Activated CD8-positive, alpha-beta memory T cell treated with anti-CD3 and anti-CD28 coated beads, Interleukin-2, amount 10 ng/mL, durations not matched to agents 7 days and 5 days (primary cell): ENCODE data around the gene DOCK7. TPM values are rescaled to one million over a fixed set of nuclear protein-coding genes. Genes with fewer than 3 reads are reported as not detected.
"Not testable (repeated sequence)": the region's sequence is repeated elsewhere in the genome, so short reads cannot be mapped to it uniquely, and the experiment has no call there.

Source experiments
- ATAC-seq: fragments of 150-1000 bp; cut with Tn5 transposase; one replicate; pipeline ENCODE4 v1.10.0; 2021; ENCODE audit warnings: moderate library complexity
- CTCF ChIA-PET: fragments of 350-600 bp; sonication (Branson Sonifier 250); formaldehyde crosslinking; loops from one replicate; lab custom pipeline; 2021; ENCODE audit warnings: antibody characterized with exemption; lab: Charles Lee
- DNase-seq: peaks from one replicate; pipeline ENCODE4 v3.0.0-alpha.2; 2020
- H3K27ac Mint-ChIP-seq: one replicate; pipeline ENCODE4 v1.8.0; 2021; ENCODE audit warnings: mild to moderate bottlenecking, mixed read lengths
- H3K27me3 Mint-ChIP-seq: one replicate; pipeline ENCODE4 v1.8.0; 2021; ENCODE audit warnings: mixed read lengths
- H3K36me3 Mint-ChIP-seq: one replicate; pipeline ENCODE4 v1.8.0; 2021; ENCODE audit warnings: mild to moderate bottlenecking, mixed read lengths
- H3K4me1 Mint-ChIP-seq: one replicate; pipeline ENCODE4 v1.8.0; 2021; ENCODE audit warnings: mixed read lengths
- H3K4me3 Mint-ChIP-seq: one replicate; pipeline ENCODE4 v1.8.0; 2021; ENCODE audit warnings: mild to moderate bottlenecking, moderate library complexity, mixed read lengths
- H3K9me3 Mint-ChIP-seq: one replicate; pipeline ENCODE4 v1.8.0; 2022; ENCODE audit warnings: low read depth, mixed read lengths
- total RNA-seq, 2 experiments: library from RNA; stranded (reverse); gene quantifications; one replicate each; pipeline ENCODE4 v1.2.3, GENCODE V29; 2021

The DOCK7 gene
- 1 to 10 TPM; 6.6 to 7.5 TPM for total RNA-seq

- H3K9me3 Mint-ChIP-seq: no peaks in the 10 kb centered on the region
- H3K36me3 Mint-ChIP-seq: no peaks in the 10 kb centered on the region
- DNase-seq (peak; percentile 59), ATAC-seq (peak; percentile 85)
- peaks cover 20% of the 10 kb centered on the region for H3K27me3 Mint-ChIP-seq
- CTCF ChIA-PET: no interaction called here
- H3K4me3 Mint-ChIP-seq: peak within 1 kb of the TSS; percentile 78
- peak within 1 kb of the TSS; percentile 59 for H3K27ac Mint-ChIP-seq
- H3K4me1 Mint-ChIP-seq: peaks cover 16% of the 10 kb centered on the region
These were observed at the start of gene DOCK7 for GRCh38 chr1:62687903-62688686. TSS of gene DOCK7 (minus strand) at chr1:62688386. CDS start at chr1:62688264, 122 bp downstream.

- no peaks in the 10 kb centered on the region for H3K36me3 Mint-ChIP-seq
- H3K9me3 Mint-ChIP-seq: no peaks in the 10 kb centered on the region
- CTCF ChIA-PET: no interaction called here
- H3K27ac Mint-ChIP-seq: no peak overlapping the region
- ATAC-seq: no peak
- no peak for DNase-seq
- H3K4me3 Mint-ChIP-seq: no peak overlapping the region
- H3K27me3 Mint-ChIP-seq: peaks cover 7% of the 10 kb centered on the region
- peaks cover 5% of the 10 kb centered on the region for H3K4me1 Mint-ChIP-seq
These were observed 47.4 kb upstream of the DOCK7 start for GRCh38 chr1:62735491-62736171.

- Mint-ChIP-seq H3K9me3 (no peaks in the 10 kb centered on the region), H3K27me3 (peaks cover 20% of the 10 kb centered on the region), H3K36me3 (no peaks in the 10 kb centered on the region), H3K27ac (no peak overlapping the region), H3K4me1 (peaks cover 3% of the 10 kb centered on the region), H3K4me3 (no peak overlapping the region)
- DNase-seq (no peak), ATAC-seq (no peak)
- CTCF ChIA-PET: interaction anchor here (0.9 kb wide), 1 partner anchor 234 kb away, joined by 3 read pairs; no protein-coding TSS in a partner anchor
These were observed 44.1 kb upstream of the DOCK7 start for GRCh38 chr1:62732331-62732730.

- no peak overlapping the region for H3K27ac Mint-ChIP-seq
- CTCF ChIA-PET: no interaction called here
- no peaks in the 10 kb centered on the region for H3K9me3 Mint-ChIP-seq
- no peaks in the 10 kb centered on the region for H3K36me3 Mint-ChIP-seq
- H3K4me1 Mint-ChIP-seq: peaks cover 10% of the 10 kb centered on the region
- H3K4me3 Mint-ChIP-seq: no peak overlapping the region
- DNase-seq (no peak), ATAC-seq (no peak)
- H3K27me3 Mint-ChIP-seq: peaks cover 33% of the 10 kb centered on the region
These were observed 40.8 kb upstream of the DOCK7 start for GRCh38 chr1:62728963-62729362.

GRCh38 chr1:62727656-62728407 lies 39.6 kb upstream of the DOCK7 start:
- peaks cover 10% of the 10 kb centered on the region for H3K4me1 Mint-ChIP-seq
- ATAC-seq (no peak), DNase-seq (no peak)
- H3K4me3 Mint-ChIP-seq: no peak overlapping the region
- H3K27ac Mint-ChIP-seq: no peak overlapping the region
- peaks cover 33% of the 10 kb centered on the region for H3K27me3 Mint-ChIP-seq
- CTCF ChIA-PET: no interaction called here
- H3K36me3 Mint-ChIP-seq: no peaks in the 10 kb centered on the region
- no peaks in the 10 kb centered on the region for H3K9me3 Mint-ChIP-seq

GRCh38 chr1:62726011-62726442 lies 37.8 kb upstream of the DOCK7 start:
- Mint-ChIP-seq H3K36me3 (no peaks in the 10 kb centered on the region), H3K4me3 (no peak overlapping the region), H3K4me1 (peaks cover 10% of the 10 kb centered on the region), H3K27me3 (peaks cover 33% of the 10 kb centered on the region), H3K27ac (no peak overlapping the region), H3K9me3 (no peaks in the 10 kb centered on the region)
- DNase-seq (no peak), ATAC-seq (no peak)
- CTCF ChIA-PET: no interaction called here

GRCh38 chr1:62725255-62725654 lies 37.1 kb upstream of the DOCK7 start:
- H3K27ac Mint-ChIP-seq: peak overlapping the region; percentile 68
- no peaks in the 10 kb centered on the region for H3K9me3 Mint-ChIP-seq
- H3K27me3 Mint-ChIP-seq: peaks cover 28% of the 10 kb centered on the region
- no peak for DNase-seq
- H3K4me3 Mint-ChIP-seq: no peak overlapping the region
- H3K36me3 Mint-ChIP-seq: no peaks in the 10 kb centered on the region
- H3K4me1 Mint-ChIP-seq: peaks cover 10% of the 10 kb centered on the region
- CTCF ChIA-PET: no interaction called here
- no peak for ATAC-seq

- peaks cover 10% of the 10 kb centered on the region for H3K4me1 Mint-ChIP-seq
- H3K27ac Mint-ChIP-seq: no peak overlapping the region
- no peak for DNase-seq
- peaks cover 21% of the 10 kb centered on the region for H3K27me3 Mint-ChIP-seq
- H3K36me3 Mint-ChIP-seq: no peaks in the 10 kb centered on the region
- no peak for ATAC-seq
- CTCF ChIA-PET: interaction anchor here (0.7 kb wide), 1 partner anchor 22 kb away, joined by 4 read pairs; no protein-coding TSS in a partner anchor
- H3K9me3 Mint-ChIP-seq: no peaks in the 10 kb centered on the region
- no peak overlapping the region for H3K4me3 Mint-ChIP-seq
These were observed 36.2 kb upstream of the DOCK7 start for GRCh38 chr1:62724430-62724829.

GRCh38 chr1:62723883-62724282 lies 35.7 kb upstream of the DOCK7 start:
- DNase-seq (no peak), ATAC-seq (no peak)
- H3K4me1 Mint-ChIP-seq: peaks cover 10% of the 10 kb centered on the region
- H3K27ac Mint-ChIP-seq: no peak overlapping the region
- peaks cover 21% of the 10 kb centered on the region for H3K27me3 Mint-ChIP-seq
- CTCF ChIA-PET: interaction anchor here (0.7 kb wide), 1 partner anchor 23 kb away, joined by 4 read pairs; no protein-coding TSS in a partner anchor
- no peaks in the 10 kb centered on the region for H3K36me3 Mint-ChIP-seq
- no peaks in the 10 kb centered on the region for H3K9me3 Mint-ChIP-seq
- H3K4me3 Mint-ChIP-seq: no peak overlapping the region

- H3K27me3 Mint-ChIP-seq: peaks cover 19% of the 10 kb centered on the region
- no peak overlapping the region for H3K4me3 Mint-ChIP-seq
- CTCF ChIA-PET: interaction anchor here (0.5 to 0.6 kb wide), 2 partner anchors 14 to 640 kb away, joined by 3 read pairs; no protein-coding TSS in a partner anchor
- H3K9me3 Mint-ChIP-seq: no peaks in the 10 kb centered on the region
- no peak overlapping the region for H3K27ac Mint-ChIP-seq
- no peaks in the 10 kb centered on the region for H3K36me3 Mint-ChIP-seq
- peaks cover 10% of the 10 kb centered on the region for H3K4me1 Mint-ChIP-seq
- DNase-seq: no peak
- ATAC-seq: no peak
These were observed 34.6 kb upstream of the DOCK7 start for GRCh38 chr1:62722796-62723195.

GRCh38 chr1:62720946-62721554 lies 32.9 kb upstream of the DOCK7 start:
- Mint-ChIP-seq H3K4me3 (no peak overlapping the region), H3K4me1 (peaks cover 6% of the 10 kb centered on the region), H3K27ac (no peak overlapping the region), H3K9me3 (no peaks in the 10 kb centered on the region), H3K27me3 (peaks cover 9% of the 10 kb centered on the region), H3K36me3 (no peaks in the 10 kb centered on the region)
- no peak for ATAC-seq
- no peak for DNase-seq
- CTCF ChIA-PET: no interaction called here

GRCh38 chr1:62718400-62718799 lies 30.2 kb upstream of the DOCK7 start:
- H3K27ac Mint-ChIP-seq, CTCF ChIA-PET, H3K9me3 Mint-ChIP-seq, H3K4me1 Mint-ChIP-seq, ATAC-seq, H3K36me3 Mint-ChIP-seq, H3K4me3 Mint-ChIP-seq, DNase-seq, H3K27me3 Mint-ChIP-seq: not testable (repeated sequence)

- H3K27ac Mint-ChIP-seq: no peak overlapping the region
- H3K9me3 Mint-ChIP-seq: no peaks in the 10 kb centered on the region
- DNase-seq (no peak), ATAC-seq (no peak)
- CTCF ChIA-PET: no interaction called here
- no peaks in the 10 kb centered on the region for H3K36me3 Mint-ChIP-seq
- no peaks in the 10 kb centered on the region for H3K27me3 Mint-ChIP-seq
- no peak overlapping the region for H3K4me3 Mint-ChIP-seq
- H3K4me1 Mint-ChIP-seq: no peaks in the 10 kb centered on the region
These were observed 29.3 kb upstream of the DOCK7 start for GRCh38 chr1:62717483-62717882.
